PC-9 (cell line): ENCODE results near the gene GIT1.

Source experiments
- EZH2 ChIP-seq: fragments of 200-600 bp; sonication (generic); IDR thresholded peaks from 2 replicates; pipeline ENCODE4 v1.8.0; 2017; ENCODE audit warnings: antibody characterized with exemption, low read depth
- TF ChIP-seq, protein P1 (sequence below): fragments of 200-600 bp; sonication (generic); conservative IDR thresholded peaks from 2 replicates; pipeline ENCODE4 v1.6.1; 2017; ENCODE audit warnings: mixed run types, antibody characterized with exemption, mild to moderate bottlenecking, moderate library complexity

DNA sequence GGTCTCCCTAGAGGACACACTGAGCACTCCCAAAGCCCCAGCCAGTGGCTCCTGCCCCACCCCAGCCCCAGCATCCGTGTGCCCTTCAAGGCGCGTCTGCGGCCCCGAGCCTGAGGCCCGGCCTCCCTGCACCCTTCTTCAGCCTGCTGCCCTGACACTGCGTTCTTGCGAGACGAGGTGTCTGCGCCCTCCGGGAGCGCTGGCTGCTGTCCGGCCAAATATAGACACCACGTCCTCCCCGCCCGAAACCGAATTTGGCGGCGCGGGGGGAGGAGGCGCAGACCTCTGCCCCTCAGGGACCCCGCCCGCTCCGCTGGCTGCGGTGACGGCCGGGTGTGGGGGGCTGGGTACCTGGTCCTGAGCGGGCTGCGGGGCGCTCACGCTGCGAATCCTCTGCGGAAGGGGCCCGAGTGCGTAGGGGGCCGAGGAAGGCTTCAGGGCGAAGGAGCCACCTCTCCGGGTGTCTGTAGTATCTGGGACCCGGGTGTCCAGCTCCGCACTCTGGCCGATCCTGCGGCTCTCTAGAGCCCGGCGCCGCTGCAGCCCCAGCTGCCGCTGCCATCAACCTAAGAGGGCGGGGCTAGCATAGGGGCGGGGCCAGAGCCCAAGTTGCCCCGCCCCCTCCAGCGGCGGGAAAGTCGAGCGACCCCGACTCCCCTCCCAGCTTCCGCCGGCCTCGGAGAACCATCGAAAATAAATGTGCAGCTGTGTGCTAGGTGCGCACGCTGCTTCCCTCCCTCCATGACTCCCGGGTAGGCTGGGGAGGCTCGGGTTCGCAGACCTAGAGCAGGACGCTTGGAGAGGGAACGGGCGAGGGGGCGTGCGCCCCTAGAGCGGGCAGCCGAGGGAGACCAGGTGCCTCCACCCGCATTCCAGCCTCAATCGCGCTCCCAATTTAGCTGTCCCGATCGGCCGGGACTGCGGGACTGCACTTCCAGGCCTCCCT is 33.2 kb upstream of the GIT1 start, which contains the start of gene CORO6:
- TF ChIP-seq EZH2, result no peak
- TF ChIP-seq, protein P1, sequence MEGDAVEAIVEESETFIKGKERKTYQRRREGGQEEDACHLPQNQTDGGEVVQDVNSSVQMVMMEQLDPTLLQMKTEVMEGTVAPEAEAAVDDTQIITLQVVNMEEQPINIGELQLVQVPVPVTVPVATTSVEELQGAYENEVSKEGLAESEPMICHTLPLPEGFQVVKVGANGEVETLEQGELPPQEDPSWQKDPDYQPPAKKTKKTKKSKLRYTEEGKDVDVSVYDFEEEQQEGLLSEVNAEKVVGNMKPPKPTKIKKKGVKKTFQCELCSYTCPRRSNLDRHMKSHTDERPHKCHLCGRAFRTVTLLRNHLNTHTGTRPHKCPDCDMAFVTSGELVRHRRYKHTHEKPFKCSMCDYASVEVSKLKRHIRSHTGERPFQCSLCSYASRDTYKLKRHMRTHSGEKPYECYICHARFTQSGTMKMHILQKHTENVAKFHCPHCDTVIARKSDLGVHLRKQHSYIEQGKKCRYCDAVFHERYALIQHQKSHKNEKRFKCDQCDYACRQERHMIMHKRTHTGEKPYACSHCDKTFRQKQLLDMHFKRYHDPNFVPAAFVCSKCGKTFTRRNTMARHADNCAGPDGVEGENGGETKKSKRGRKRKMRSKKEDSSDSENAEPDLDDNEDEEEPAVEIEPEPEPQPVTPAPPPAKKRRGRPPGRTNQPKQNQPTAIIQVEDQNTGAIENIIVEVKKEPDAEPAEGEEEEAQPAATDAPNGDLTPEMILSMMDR, result no peak
